Erythroblast (primary cell): ENCODE results near the gene F9.
"Not testable (repeated sequence)": the region's sequence is repeated elsewhere in the genome, so short reads cannot be mapped to it uniquely, and the experiment has no call there.

Experiments
- DNase-seq, 2 experiments: peaks; one replicate each; lab custom pipeline; 2025; lab: John Stamatoyannopoulos, UW
- GATA1 ChIP-seq: IDR thresholded peaks from 2 replicates; pipeline ENCODE4 v1.6.1; 2011; ENCODE audit warnings: low read depth, mild to moderate bottlenecking, control low read depth, low read length, moderate library complexity
- POLR2A ChIP-seq: IDR thresholded peaks from 2 replicates; pipeline ENCODE4 v1.6.1; 2011; ENCODE audit warnings: mild to moderate bottlenecking, low read length

F9 gene

GRCh38 chrX:139530550-139530949, at the start of gene F9:
Gene F9, plus strand, starts transcription at chrX:139530739. Its CDS starts 26 bp downstream, at chrX:139530765.
- no peak for TF ChIP-seq GATA1
- TF ChIP-seq POLR2A, result no peak
- DNase-seq, result no peak

GRCh38 chrX:139483699-139484098, 46.8 kb upstream of the F9 start:
- DNase-seq, result no peak
- TF ChIP-seq GATA1, result no peak
- TF ChIP-seq POLR2A, result no peak

- no peak for TF ChIP-seq GATA1
- no peak for TF ChIP-seq POLR2A
- no peak for DNase-seq
Measured at GRCh38 chrX:139484591-139484990, 45.9 kb upstream of the F9 start.

GRCh38 chrX:139495324-139495723, 35.2 kb upstream of the F9 start:
- DNase-seq, result no peak
- TF ChIP-seq POLR2A (no peak), GATA1 (no peak)

- no peak for DNase-seq
Measured at GRCh38 chrX:139506333-139506732, 24.2 kb upstream of the F9 start.

GRCh38 chrX:139508099-139508498, 22.4 kb upstream of the F9 start:
- TF ChIP-seq GATA1 (no peak), POLR2A (no peak)
- no peak for DNase-seq

More at GRCh38 chrX:139506333-139506732, 24.2 kb upstream of the F9 start:
- no peak for TF ChIP-seq GATA1
- TF ChIP-seq POLR2A, result no peak

- TF ChIP-seq GATA1, result no peak
- no peak for TF ChIP-seq POLR2A
- no peak for DNase-seq
Measured at GRCh38 chrX:139518475-139518874, 12.1 kb upstream of the F9 start.

GRCh38 chrX:139528829-139529228, 1.7 kb upstream of the F9 start:
- DNase-seq, result not testable (repeated sequence)

GRCh38 chrX:139532834-139533233, 2.3 kb downstream of the F9 start:
- TF ChIP-seq POLR2A, result no peak
- TF ChIP-seq GATA1, result no peak
- no peak for DNase-seq

GRCh38 chrX:139533444-139533843, 2.9 kb downstream of the F9 start:
- DNase-seq, result no peak
- TF ChIP-seq GATA1 (no peak), POLR2A (no peak)

- TF ChIP-seq POLR2A (no peak), GATA1 (no peak)
- DNase-seq, result no peak
Measured at GRCh38 chrX:139538907-139539790, 8.6 kb downstream of the F9 start.

- TF ChIP-seq GATA1 (no peak), POLR2A (no peak)
- no peak for DNase-seq
Measured at GRCh38 chrX:139542652-139543051, 12.1 kb downstream of the F9 start.

- no peak for DNase-seq
- TF ChIP-seq POLR2A, result no peak
- TF ChIP-seq GATA1, result no peak
Measured at GRCh38 chrX:139543920-139544319, 13.4 kb downstream of the F9 start.

- no peak for TF ChIP-seq GATA1
- no peak for TF ChIP-seq POLR2A
- no peak for DNase-seq
Measured at GRCh38 chrX:139544591-139544990, 14.1 kb downstream of the F9 start.

- DNase-seq, result no peak
- no peak for TF ChIP-seq GATA1
Measured at GRCh38 chrX:139554376-139554775, 23.8 kb downstream of the F9 start.
